HEK293 (cell line): ENCODE measurements around the gene ZNF311.

Experiments
- AEBP2 ChIP-seq: fragments of 450-650 bp; formaldehyde crosslinking; IDR thresholded peaks from 2 replicates; pipeline ENCODE4 v1.5.1; 2016; ENCODE audit warnings: missing biosample characterization, missing genetic modification characterization, borderline replicate concordance
- BCL11B ChIP-seq: fragments of 450-650 bp; formaldehyde crosslinking; IDR thresholded peaks from 2 replicates; pipeline ENCODE4 v1.5.1; 2016; ENCODE audit warnings: low read depth, missing biosample characterization, missing genetic modification characterization
- CTCF ChIP-seq: fragments of 450-650 bp; formaldehyde crosslinking; IDR thresholded peaks from 2 replicates; pipeline ENCODE4 v1.5.1; 2016; ENCODE audit warnings: missing biosample characterization, missing genetic modification characterization
- GLI2 ChIP-seq: fragments of 450-650 bp; formaldehyde crosslinking; IDR thresholded peaks from 2 replicates; pipeline ENCODE4; 2017; ENCODE audit warnings: missing biosample characterization, missing genetic modification characterization, low read depth, borderline replicate concordance
- GLI4 ChIP-seq: fragments of 450-650 bp; formaldehyde crosslinking; IDR thresholded peaks from 2 replicates; pipeline ENCODE4 v1.5.1; 2016; ENCODE audit warnings: missing biosample characterization, missing genetic modification characterization
- PRDM2 ChIP-seq: fragments of 450-650 bp; formaldehyde crosslinking; IDR thresholded peaks from 2 replicates; pipeline ENCODE4 v1.5.1; 2016; ENCODE audit warnings: missing biosample characterization, missing genetic modification characterization, borderline replicate concordance
- REPIN1 ChIP-seq: fragments of 450-650 bp; formaldehyde crosslinking; IDR thresholded peaks from 2 replicates; pipeline ENCODE4 v1.5.1; 2017; ENCODE audit warnings: missing biosample characterization, missing genetic modification characterization, low read depth
- SCRT1 ChIP-seq: fragments of 450-650 bp; formaldehyde crosslinking; IDR thresholded peaks from 2 replicates; pipeline ENCODE4 v1.5.1; 2016; ENCODE audit warnings: missing biosample characterization, missing genetic modification characterization, borderline replicate concordance
- SP2 ChIP-seq: fragments of 450-650 bp; formaldehyde crosslinking; IDR thresholded peaks from 2 replicates; pipeline ENCODE4 v1.5.1; 2016; ENCODE audit warnings: missing biosample characterization, missing genetic modification characterization
- TRIM28 ChIP-seq: IDR thresholded peaks from 2 replicates; pipeline ENCODE4 v1.6.1; 2011; ENCODE audit warnings: low read length, control low read depth, borderline replicate concordance
- ZBTB20 ChIP-seq: fragments of 450-650 bp; formaldehyde crosslinking; IDR thresholded peaks from 2 replicates; pipeline ENCODE4 v1.5.1; 2016; ENCODE audit warnings: missing biosample characterization, missing genetic modification characterization
- ZFP69B ChIP-seq: fragments of 450-650 bp; formaldehyde crosslinking; IDR thresholded peaks from 2 replicates; pipeline ENCODE4 v1.5.1; 2016; ENCODE audit warnings: missing biosample characterization, missing genetic modification characterization
- ZNF10 ChIP-seq: fragments of 450-650 bp; formaldehyde crosslinking; IDR thresholded peaks from 2 replicates; pipeline ENCODE4 v1.5.1; 2017; ENCODE audit warnings: missing biosample characterization, missing genetic modification characterization
- ZNF174 ChIP-seq: fragments of 450-650 bp; formaldehyde crosslinking; IDR thresholded peaks from 2 replicates; pipeline ENCODE4 v1.5.0; 2017; ENCODE audit warnings: missing biosample characterization, mild to moderate bottlenecking, missing genetic modification characterization
- ZNF24 ChIP-seq: fragments of 450-650 bp; formaldehyde crosslinking; IDR thresholded peaks from 2 replicates; pipeline ENCODE4 v1.5.1; 2016; ENCODE audit warnings: missing biosample characterization, missing genetic modification characterization
- ZNF341 ChIP-seq: fragments of 450-650 bp; formaldehyde crosslinking; IDR thresholded peaks from 2 replicates; pipeline ENCODE4; 2016; ENCODE audit warnings: low read depth, missing biosample characterization, missing genetic modification characterization
- ZNF362 ChIP-seq: fragments of 450-650 bp; formaldehyde crosslinking; IDR thresholded peaks from 2 replicates; pipeline ENCODE4 v1.5.1; 2016; ENCODE audit warnings: missing biosample characterization, missing genetic modification characterization
- ZNF366 ChIP-seq: fragments of 450-650 bp; formaldehyde crosslinking; conservative IDR thresholded peaks from 2 replicates; pipeline ENCODE4 v1.5.1; 2016; ENCODE audit warnings: missing biosample characterization, missing genetic modification characterization
- ZNF394 ChIP-seq: fragments of 450-650 bp; formaldehyde crosslinking; IDR thresholded peaks from 2 replicates; pipeline ENCODE4 v1.5.1; 2016; ENCODE audit warnings: missing biosample characterization, missing genetic modification characterization, mild to moderate bottlenecking, moderate library complexity, borderline replicate concordance
- ZNF510 ChIP-seq: fragments of 450-650 bp; formaldehyde crosslinking; IDR thresholded peaks from 2 replicates; pipeline ENCODE4 v1.5.1; 2018; ENCODE audit warnings: mild to moderate bottlenecking, missing genetic modification characterization, missing biosample characterization; ENCODE audit not compliant: insufficient replicate concordance
- ZNF514 ChIP-seq: fragments of 450-650 bp; formaldehyde crosslinking; IDR thresholded peaks from 2 replicates; pipeline ENCODE4 v1.5.1; 2016; ENCODE audit warnings: missing biosample characterization, missing genetic modification characterization
- ZNF596 ChIP-seq: fragments of 450-650 bp; IDR thresholded peaks from 2 replicates; pipeline ENCODE4 v1.5.0; 2018; ENCODE audit warnings: missing biosample characterization, mild to moderate bottlenecking, missing genetic modification characterization, moderate library complexity
- ZNF623 ChIP-seq: fragments of 450-650 bp; formaldehyde crosslinking; IDR thresholded peaks from 2 replicates; pipeline ENCODE4 v1.5.1; 2016; ENCODE audit warnings: missing biosample characterization, missing genetic modification characterization
- ZNF624 ChIP-seq: fragments of 450-650 bp; formaldehyde crosslinking; IDR thresholded peaks from 2 replicates; pipeline ENCODE4 v1.5.1; 2017; ENCODE audit warnings: missing biosample characterization, missing genetic modification characterization
- ZNF626 ChIP-seq: fragments of 450-650 bp; sonication (Bioruptor Pico); formaldehyde crosslinking; IDR thresholded peaks from 2 replicates; pipeline ENCODE4 v1.5.1; 2018; ENCODE audit warnings: missing biosample characterization, missing genetic modification characterization, inconsistent platforms
- ZNF629 ChIP-seq: fragments of 450-650 bp; formaldehyde crosslinking; IDR thresholded peaks from 2 replicates; pipeline ENCODE4 v1.5.1; 2017; ENCODE audit warnings: missing biosample characterization, missing genetic modification characterization
- ZNF654 ChIP-seq: fragments of 450-650 bp; formaldehyde crosslinking; IDR thresholded peaks from 2 replicates; pipeline ENCODE4 v1.5.1; 2016; ENCODE audit warnings: low read depth, missing biosample characterization, missing genetic modification characterization
- ZNF660 ChIP-seq: fragments of 450-650 bp; IDR thresholded peaks from 2 replicates; pipeline ENCODE4 v1.5.1; 2018; ENCODE audit warnings: missing biosample characterization, mild to moderate bottlenecking, missing genetic modification characterization
- ZNF76 ChIP-seq: fragments of 450-650 bp; formaldehyde crosslinking; IDR thresholded peaks from 2 replicates; pipeline ENCODE4; 2016; ENCODE audit warnings: low read depth, missing biosample characterization, missing genetic modification characterization, borderline replicate concordance
- ZNF785 ChIP-seq: fragments of 450-650 bp; formaldehyde crosslinking; IDR thresholded peaks from 2 replicates; pipeline ENCODE4 v1.5.1; 2016; ENCODE audit warnings: missing biosample characterization, missing genetic modification characterization

Gene ZNF311

GRCh38 chr6:28953039-28953584 is 52.0 kb downstream of the ZNF311 start (continued):
- no peak for TF ChIP-seq CTCF (tag by site-specific recombination)
- no peak for TF ChIP-seq ZNF596 (tag by site-specific recombination)
- TF ChIP-seq ZNF510 (tag by site-specific recombination), result no peak
- TF ChIP-seq PRDM2 (tag by site-specific recombination), result no peak
- peak; percentile 62 for TF ChIP-seq ZNF394 (tag by site-specific recombination)
- TF ChIP-seq ZFP69B (tag by site-specific recombination), result no peak
- TF ChIP-seq ZNF660 (tag by site-specific recombination), result peak; percentile 98
- TF ChIP-seq ZNF785 (tag by site-specific recombination), result no peak
- TF ChIP-seq ZNF654, result no peak
- peak; percentile 21; the same call in 1 of the 2 replicates for TF ChIP-seq ZNF76
- TF ChIP-seq SP2 (tag by site-specific recombination), result no peak
- TF ChIP-seq GLI2 (tag by site-specific recombination), result no peak
- TF ChIP-seq ZNF629 (tag by site-specific recombination), result peak; percentile 59; the same call in 1 of the 2 replicates
- peak; percentile 76; the same call in 1 of the 2 replicates for TF ChIP-seq ZNF10 (tag by site-specific recombination)
- no peak for TF ChIP-seq ZNF362
- no peak for TF ChIP-seq SCRT1 (tag by site-specific recombination)
- 0 out of 2 replicates have a peak, but pooled peaks have one; percentile 33 for TF ChIP-seq ZNF366 (tag by site-specific recombination)
- TF ChIP-seq ZBTB20 (tag by site-specific recombination), result no peak
- TF ChIP-seq ZNF626, result 0 out of 2 replicates have a peak, but pooled peaks have one; percentile 16
- TF ChIP-seq ZNF624 (tag by site-specific recombination), result no peak
- TF ChIP-seq BCL11B (tag by site-specific recombination), result no peak
- TF ChIP-seq TRIM28, result no peak
- no peak for TF ChIP-seq REPIN1 (tag by site-specific recombination)
- no peak for TF ChIP-seq GLI4 (tag by site-specific recombination)
- no peak for TF ChIP-seq ZNF341 (tag by site-specific recombination)
- TF ChIP-seq ZNF623 (tag by site-specific recombination), result no peak
- peak; percentile 49; the same call in 1 of the 2 replicates for TF ChIP-seq ZNF24 (tag by site-specific recombination)
- no peak for TF ChIP-seq AEBP2 (tag by site-specific recombination)
- TF ChIP-seq ZNF514, result no peak
- TF ChIP-seq ZNF174 (tag by site-specific recombination), result no peak; the same call in 1 of the 2 replicates
